Hematopoietic multipotent progenitor cell treated with erythropoietin and hydrocortisone succinate and interleukin-3 and kit ligand, for 4 days (in vitro differentiated cells): ENCODE data around the gene TMEM9B.
"Not testable (repeated sequence)": the region's sequence is repeated elsewhere in the genome, so short reads cannot be mapped to it uniquely, and the experiment has no call there.

ENCODE experiments used
- DNase-seq: peaks from one replicate; pipeline ENCODE4 v3.0.0-alpha.2; 2015

The TMEM9B gene

DNA sequence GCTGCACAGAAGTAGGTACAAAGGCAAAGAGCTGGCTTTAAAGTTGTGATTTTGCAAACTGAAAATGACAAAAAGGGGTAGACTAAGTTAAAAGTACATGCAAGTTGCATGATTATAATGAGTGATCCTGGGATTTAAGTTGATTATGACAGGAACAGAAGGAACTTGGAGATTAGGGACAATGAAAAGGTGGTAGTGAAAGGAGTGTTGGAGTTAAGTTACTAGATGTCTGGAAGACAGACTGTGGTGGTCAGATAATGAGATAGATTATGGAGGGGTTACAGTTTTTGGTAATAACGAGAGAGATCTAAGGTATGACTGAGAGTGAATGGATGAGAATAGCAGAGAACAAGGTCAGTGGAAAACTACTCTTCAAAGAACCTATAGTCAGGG lies 7.7 kb upstream of the TMEM9B start:
- peak; percentile 22 for DNase-seq

DNA sequence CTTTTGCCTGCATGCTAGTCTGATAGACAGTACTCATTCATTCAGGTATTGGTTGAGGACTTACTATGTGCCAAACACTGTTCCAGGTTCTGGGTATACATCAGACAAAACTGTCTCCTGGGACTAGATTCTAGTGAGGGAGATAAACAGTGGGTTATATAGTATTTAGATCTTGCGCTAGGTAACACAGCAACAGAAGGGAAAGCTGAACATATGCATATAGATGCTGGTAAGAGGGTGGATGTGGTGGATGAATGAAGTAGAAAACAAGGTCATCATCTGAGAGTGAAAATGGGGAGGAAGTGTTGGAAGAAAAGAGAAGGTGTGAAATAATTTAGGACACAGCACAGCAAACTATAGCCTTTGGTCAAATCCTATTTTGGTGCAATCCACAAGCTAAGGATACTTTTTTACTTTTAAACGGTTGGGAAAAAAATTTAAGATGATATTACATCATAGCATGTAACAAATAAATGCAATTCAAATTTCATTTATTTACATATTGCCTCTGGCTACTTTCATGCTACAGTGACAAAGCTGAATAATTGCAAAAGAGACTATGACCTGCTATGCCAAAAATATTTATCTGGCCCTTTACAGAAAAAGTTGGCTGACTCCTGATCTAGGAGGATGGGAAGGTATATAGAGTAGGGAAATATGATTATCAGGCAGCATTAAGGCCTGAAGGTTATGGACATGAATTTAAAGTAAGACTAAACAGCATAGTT lies 7.1 kb upstream of the TMEM9B start:
- DNase-seq: no peak

DNA sequence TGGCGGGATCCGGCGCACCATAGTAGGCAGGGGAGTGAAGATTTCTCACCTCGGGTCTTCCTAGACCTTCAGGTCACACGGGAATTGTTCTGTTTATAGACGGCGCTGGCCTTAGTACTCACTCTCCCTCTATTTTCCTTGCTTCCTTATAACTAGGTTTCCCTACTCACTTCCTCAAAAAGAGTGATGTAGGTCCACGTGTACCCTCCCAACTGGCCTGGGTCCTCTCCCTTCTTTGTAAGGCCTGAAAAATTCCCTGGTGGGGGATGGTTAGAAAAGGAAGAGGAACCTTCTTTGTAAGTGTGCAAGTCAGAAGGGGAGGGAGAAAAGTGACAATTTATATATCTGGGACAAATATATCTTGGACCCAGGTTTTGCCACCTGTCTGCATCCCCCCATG lies 2.9 kb upstream of the TMEM9B start:
- DNase-seq: no peak

- peak; percentile 91 for DNase-seq
Observed at GRCh38 chr11:8963569-8964323, 496 bp downstream of the TMEM9B start.

GRCh38 chr11:8962841-8963240 lies 1.4 kb downstream of the TMEM9B start:
- DNase-seq: peak; percentile 87

- DNase-seq: no peak
Observed at GRCh38 chr11:8961401-8961800, 2.8 kb downstream of the TMEM9B start.

GRCh38 chr11:8959546-8960166 lies 4.6 kb downstream of the TMEM9B start:
- DNase-seq: peak; percentile 93

DNA sequence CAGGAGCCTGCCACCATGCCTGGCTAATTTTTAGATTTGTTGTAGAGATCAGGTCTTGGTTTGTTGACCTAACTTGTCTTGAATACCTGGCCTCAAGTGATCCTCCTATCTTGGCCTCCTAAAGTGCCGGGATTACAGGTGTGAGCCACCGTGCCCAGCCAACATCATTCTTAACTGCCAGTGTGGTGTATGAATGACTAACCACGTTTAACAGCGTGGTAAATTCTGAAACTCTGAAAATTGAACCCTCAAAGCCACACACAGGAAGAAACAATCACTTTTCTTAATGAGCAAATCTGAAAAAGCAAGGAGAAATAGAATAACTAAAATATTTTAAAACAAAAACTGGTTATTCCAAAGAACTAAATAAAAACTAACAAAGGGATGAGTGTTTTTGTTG lies 7.4 kb downstream of the TMEM9B start:
- DNase-seq: no peak

DNA sequence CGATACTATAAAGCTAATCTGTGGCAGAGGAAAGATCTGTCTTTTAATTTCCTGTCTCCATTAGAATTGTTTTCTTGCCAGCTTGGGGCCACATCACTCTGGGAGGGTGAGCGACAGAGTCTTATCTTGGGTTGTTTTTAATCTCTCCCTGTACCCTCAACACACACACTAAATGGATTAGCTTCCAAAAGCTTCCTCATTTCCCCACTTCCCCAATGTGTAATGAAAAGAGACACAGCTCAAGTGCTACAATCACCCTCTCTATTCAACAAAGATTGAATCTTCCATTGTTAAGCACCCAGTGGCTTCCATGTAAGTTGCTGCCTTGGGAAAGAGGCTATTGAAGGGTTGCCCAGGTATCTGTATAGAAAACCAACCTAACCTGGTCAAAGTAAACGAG lies 15.4 kb downstream of the TMEM9B start:
- peak; percentile 81 for DNase-seq

DNA sequence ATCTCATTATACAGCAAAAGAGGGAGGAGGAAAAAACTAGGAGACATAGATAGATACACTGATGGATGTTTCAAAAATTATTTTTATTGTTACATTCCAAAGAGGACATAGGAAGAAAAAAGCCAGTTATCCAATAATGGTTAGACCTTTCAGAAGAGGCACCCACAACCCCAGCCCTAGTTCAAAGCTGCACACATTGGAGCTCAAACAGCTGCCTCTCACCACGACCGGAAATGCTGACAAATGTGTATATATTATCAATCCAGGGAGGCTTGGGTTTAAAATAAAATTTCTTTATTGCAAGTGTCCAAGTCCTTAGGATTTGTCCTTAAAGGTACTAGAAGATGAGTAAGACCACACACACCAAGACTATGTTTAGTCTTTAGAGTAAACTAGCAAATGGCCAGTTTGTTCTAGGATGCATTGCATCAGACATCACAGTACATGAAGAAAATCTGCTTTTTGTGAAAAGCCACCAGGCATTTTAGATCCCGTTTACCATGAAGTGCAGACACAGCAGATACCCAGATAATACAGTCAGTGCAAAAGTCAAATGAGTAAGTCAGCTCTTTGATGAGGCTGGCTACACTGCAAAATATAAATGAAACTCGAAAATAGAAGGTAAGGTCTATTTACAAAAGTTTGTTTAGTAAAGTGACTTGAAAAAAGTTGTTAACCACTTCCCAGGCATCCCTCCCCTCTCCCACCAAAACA lies 16.9 kb downstream of the TMEM9B start:
- DNase-seq: peak; percentile 27

- no peak for DNase-seq
Observed at GRCh38 chr11:8942518-8943066, 21.6 kb downstream of the TMEM9B start, which contains the start of gene ASCL3. TSS of gene ASCL3 (minus strand) at chr11:8943016. CDS start at chr11:8938161, 4,855 bp downstream.

- DNase-seq: no peak
Observed at GRCh38 chr11:8941341-8942103, 22.7 kb downstream of the TMEM9B start.

DNA sequence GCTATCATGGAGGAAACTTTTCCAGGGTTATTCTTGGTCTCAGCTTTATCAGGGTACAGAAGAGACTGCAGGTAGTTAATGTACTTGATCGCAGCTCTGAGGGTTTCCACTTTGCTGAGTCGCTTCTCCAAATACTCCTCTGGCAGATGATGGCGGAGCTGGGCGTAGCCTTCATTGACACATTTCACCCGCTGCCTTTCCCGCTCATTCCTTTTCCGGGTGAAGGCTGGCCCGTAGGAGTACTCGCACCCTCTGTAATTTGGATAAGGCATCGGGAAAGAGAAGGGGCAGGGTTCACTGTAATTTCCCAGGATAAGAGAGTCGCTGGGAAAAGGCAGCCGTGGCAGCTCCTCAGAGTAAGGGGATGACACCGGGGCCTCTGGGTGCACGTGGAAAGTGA lies 26.6 kb downstream of the TMEM9B start:
- DNase-seq: no peak

GRCh38 chr11:8937159-8937558 lies 27.1 kb downstream of the TMEM9B start:
- DNase-seq: no peak

GRCh38 chr11:8935789-8936188 lies 28.5 kb downstream of the TMEM9B start:
- not testable (repeated sequence) for DNase-seq

GRCh38 chr11:8934742-8935488 lies 29.3 kb downstream of the TMEM9B start:
- no peak for DNase-seq

DNA sequence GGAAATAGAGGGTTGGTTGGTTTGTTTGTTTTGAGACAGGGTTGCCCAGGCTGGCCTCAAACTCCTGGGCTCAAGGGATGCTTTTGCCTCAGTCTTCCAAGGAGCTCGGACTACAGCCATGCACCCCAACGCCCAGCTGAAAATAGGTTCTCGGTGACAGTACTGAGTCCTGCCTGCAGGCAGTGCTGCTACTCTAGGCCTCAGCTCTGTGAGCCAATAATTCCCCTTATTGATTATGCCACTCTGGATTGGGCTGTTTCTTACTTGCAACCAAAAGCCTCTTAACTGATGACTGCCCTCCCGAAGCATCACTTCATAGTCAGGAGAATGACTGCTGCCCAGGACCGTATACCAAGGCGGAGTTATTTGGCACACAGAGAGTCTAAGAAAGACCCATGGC lies 30.3 kb downstream of the TMEM9B start:
- no peak for DNase-seq

DNA sequence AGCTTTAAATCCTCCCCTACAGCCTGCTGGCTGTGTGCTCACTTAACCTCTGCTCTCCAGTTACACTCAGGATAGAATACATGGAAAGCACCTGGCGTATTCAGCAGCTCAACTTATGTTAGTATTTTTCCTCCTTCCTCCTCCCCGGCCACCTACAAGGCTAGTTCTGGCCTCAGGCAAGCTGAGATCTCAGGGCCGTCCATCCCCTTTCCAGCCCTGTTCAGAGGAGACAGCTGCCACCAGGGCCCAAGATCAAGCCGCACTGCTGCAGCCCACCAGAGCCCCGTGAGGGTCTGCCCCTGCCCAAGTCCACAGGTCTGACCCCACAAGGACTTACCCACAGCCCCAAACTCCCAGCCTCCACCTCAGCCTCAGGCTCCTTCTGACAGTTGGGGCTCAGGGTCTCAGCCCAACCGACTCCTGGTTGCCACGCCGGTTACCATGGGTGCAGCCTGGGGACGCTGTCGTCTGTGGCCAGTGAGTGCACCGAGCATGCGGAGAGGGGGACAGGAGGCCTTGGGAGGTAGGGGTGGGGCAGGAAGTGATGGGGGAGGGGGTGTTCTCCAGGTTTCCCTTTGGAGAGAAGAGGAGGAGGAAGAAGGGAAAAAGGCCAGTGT lies 31.6 kb downstream of the TMEM9B start, which contains the start of gene C11orf16:
Gene C11orf16 (minus strand): TSS at position 384 of the 617 bp plus-strand sequence. CDS start 639 bp downstream, outside the sequence.
- no peak for DNase-seq

DNA sequence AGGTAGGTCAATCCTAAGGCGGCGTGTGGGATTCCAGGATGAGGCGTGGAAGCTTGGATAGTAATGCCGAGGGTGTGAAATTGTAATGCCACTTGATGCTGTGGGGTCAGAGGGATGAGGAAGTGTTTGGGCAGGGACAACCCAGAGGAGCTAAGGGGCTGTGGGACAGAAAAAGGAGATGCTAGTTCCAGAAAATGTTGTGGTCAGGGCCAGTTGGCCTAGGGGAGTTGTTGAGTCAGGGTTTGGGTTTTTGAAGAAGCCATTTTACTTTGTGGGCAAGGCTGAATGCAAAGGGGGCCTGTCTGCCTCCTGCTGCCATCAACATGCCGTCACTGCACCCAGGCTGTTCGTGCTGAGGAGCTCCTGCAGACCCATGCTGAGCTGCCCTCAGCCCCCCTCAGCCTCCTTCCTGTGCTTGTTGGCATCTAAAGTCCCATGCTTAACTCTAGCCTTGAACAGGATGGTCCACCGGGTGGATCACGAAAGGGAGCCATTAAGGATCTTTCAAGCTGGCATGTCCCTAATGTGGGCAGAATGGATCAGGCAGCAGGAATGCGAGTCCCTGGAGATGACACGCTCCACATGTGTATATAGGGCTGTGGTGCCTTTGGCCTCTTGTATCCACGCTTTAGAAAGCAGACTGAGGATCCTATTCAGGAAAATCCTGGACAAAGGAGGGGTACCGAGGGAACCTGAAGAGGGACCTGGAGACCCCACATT lies 33.6 kb downstream of the TMEM9B start:
- peak; percentile 19 for DNase-seq
